Glomerular visceral epithelial cell (primary cell): Measurements from ENCODE around the gene CEACAM3.
"Not testable (repeated sequence)": the region's sequence is repeated elsewhere in the genome, so short reads cannot be mapped to it uniquely, and the experiment has no call there.

ENCODE experiments used
- DNase-seq: peaks from one replicate; pipeline ENCODE4 v3.0.0-alpha.2; 2016; ENCODE audit errors: extremely low spot score

Gene CEACAM3

DNA sequence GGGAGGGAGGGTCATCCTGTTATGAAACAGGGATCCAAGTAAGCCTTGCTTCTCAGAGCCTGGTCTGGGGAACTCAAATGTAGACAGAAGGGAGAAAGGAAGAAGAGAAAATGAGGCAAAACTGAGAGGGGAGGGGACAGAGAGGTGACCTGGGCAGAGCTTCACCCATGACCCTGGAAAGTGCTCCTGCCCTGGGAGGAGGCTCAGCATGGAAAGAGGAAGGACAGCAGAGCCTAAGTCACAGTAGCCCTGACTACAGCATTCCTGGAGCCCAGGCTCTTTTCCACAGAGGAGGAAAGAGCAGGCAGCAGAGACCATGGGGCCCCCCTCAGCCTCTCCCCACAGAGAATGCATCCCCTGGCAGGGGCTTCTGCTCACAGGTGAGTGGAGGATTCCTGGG lies at the start of gene CEACAM3:
CEACAM3 (plus strand) TSS at position 226 of the 400 bp plus-strand sequence; CDS start at position 317, 91 bp downstream.
- no peak for DNase-seq

DNA sequence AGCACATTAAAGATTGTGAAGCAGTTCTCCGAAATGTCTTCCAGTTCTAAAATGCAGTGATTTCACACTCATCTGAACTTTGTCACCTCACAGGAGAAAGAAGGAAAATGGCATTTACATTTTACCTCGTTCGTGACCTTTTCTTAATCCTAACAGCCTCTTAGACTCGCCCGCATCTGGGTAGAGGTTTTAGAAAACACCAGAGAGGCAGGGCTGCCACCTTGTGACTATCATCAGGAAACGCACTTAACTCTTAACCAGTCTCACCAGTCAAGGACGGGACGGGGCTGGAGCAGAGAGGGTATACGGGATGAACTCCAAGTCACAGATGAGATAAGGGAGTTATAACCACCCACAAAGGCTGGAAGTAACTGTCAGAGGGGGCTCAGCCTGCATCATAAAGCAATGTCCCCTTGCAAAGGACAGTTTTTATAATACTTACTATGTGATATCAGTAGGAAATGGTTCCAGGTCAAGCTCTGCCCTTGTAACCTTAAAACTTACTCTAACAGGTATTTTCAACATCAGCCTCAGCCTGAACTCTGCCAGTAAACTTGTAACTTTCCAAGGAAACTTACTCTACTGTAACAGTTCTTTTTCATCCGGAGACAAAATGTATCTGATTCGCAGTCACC lies 49.7 kb upstream of the CEACAM3 start:
- peak; percentile 52 for DNase-seq

DNA sequence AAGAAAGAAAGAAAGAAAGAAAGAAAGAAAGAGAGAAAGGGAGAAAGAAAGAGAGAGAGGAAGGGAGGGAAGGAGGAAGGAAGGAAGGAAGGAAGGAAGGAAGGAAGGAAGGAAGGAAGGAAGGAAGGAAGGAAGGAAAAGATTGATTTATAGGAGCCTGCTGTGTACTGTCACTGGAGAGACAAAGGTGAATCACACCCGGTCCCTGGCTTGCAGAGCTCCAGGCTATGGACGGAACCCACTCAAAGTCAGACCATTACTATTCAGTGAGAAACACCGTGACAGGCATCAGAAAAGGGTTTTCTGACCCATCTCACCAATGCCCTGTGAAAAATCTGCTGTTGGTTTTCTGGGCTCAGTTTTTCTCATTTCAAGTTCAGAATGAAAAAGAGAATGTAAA lies 48.4 kb upstream of the CEACAM3 start:
- DNase-seq = no peak

DNA sequence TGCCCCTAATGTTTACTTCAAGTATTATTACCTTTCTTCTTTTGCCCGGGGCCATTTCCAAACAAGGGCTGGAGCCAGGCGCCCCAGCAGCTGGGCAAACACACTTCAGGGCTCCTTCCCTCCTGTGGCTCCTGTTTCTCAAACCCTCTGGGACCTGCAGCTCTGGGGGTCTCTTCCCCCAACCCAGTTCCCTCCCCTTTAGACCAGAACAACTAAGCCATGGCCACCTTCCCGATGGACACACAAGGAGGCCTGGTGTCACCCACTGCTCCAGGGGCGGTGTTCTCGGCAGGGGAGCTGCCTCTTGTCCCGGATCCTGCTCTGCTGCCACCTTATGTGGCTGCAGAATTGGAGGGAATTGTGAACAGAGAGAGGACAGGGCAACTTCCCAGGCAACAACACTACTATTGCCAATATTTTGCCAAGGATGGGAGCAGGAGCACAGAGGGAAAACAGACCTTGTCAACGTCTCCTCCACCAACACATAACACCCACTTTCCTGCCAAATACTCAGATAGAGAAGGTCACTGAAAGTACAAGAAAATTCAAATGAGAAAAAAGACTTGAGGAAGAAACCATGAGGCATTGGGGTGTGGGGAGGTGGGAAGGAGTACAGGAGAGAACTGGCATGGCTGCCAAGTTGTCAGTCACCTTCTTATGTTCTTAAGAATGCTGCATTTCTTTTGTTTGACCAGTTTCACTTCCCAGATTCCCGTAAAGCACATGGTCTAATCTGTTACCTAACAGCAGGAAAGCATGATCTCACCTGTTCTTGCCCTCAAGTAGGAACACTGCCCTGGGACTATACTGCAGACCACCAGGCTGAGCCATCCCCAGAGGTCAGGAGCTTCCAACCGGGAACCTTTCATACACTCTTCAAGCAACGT lies 45.9 kb upstream of the CEACAM3 start:
- DNase-seq = not testable (repeated sequence)

DNA sequence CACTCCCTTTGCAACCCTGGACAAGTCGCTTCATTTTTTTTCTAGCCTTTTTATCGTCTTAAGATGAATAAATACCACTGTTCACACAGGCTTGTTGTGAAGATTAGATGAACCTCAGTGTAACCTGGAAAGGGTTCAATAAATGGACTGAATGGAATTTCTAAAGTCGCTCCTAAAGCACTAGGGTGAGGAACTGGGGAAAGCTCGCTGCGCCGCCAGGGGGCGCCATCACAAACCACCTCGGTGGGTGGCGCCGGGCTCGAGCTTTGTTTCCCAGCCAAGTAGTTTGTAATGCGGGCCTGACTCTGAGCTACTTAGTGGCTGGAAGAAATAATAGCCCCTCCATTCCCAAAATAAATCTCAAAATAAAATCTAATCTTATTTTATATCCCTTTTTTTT lies 43.2 kb upstream of the CEACAM3 start:
- DNase-seq = peak; percentile 31

DNA sequence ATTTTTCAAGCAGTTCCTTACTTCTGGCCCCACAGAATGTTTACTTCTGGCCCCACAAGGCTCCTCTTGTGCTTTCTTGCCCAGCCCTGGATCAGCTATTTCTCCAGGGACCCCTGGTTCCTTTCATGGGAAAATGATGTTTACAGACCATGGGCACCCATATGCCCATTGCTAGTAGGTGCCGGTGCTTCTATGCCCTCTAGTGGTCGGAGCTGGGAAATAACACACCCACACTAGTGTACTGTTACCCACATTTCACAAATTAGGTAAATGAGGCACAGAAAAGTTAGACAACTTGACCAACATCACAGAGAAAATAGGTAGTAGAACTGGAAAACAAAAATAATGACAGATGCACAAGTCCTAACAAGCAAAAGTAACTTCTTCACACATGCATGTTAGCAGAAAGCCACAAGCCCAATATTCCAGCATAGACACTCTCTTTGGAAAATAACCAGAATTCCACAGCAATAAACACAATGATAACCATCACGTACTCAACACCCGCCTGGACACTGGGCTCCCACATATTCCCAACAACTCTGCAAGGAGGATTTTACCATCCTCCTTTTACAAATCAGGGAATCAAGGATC lies 42.4 kb upstream of the CEACAM3 start:
- peak; percentile 48 for DNase-seq

DNA sequence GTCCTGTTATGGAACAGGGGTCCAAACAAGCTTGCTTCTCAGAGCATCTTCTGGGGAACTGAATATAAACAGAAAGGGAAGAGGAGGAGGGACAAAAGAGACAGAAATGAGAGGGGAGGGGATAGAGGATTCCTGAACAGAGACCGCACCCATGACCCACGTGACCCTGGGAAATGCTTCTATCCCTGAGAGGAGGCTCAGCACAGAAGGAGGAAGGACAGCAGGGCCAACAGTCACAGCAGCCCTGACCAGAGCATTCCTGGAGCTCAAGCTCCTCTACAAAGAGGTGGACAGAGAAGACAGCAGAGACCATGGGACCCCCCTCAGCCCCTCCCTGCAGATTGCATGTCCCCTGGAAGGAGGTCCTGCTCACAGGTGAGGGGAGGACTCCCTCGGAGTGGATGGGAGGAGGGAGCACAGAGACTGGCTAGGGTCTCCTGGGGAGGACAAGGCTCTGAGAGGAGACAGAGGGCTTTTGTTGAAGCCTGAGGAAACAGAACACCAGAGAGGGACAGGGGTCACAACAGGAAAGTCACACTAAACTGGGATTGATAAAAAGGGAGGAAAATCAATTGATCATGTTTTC lies 41.0 kb upstream of the CEACAM3 start, which contains the start of gene CEACAM6:
CEACAM6 (plus strand) TSS at position 203 of the 586 bp plus-strand sequence; CDS start at position 312, 109 bp downstream.
- DNase-seq = no peak

DNA sequence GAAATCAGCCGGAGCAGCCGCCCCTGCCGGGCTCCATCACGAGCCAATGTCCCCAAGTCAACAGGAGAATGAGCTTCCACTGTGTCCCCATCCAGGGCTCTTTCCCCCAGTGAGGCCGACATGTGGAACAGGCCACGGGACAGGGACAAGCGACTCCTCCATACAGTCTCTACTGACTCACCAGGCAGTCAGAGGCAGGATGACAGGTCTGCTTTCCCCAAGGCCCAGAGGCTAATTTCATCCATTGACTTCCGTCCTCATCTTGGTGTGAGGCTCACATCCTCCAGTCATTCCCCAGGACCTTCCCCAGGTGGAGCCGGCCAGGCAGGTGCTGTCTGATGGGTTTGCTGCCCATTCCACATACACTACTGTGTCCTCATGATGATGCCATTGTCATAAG lies 37.5 kb upstream of the CEACAM3 start:
- DNase-seq = no peak

DNA sequence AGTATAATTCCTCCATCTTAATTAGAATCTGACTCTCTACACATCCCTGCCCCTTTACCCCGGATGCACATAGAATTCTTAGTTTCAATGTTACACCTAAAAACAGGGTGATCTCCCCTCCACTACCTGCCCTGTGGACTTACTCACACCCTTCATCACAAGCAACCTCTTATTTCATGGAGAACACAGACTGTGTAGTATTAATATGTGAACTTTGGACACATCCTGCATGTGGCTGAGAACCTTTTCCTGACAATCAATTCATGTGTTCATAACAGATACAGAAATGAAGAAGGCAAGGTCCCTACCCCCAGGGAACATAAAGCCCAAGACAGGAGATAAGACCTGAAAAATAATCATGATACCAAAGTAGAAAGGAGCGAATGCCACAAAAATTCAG lies 29.3 kb upstream of the CEACAM3 start:
- no peak for DNase-seq

DNA sequence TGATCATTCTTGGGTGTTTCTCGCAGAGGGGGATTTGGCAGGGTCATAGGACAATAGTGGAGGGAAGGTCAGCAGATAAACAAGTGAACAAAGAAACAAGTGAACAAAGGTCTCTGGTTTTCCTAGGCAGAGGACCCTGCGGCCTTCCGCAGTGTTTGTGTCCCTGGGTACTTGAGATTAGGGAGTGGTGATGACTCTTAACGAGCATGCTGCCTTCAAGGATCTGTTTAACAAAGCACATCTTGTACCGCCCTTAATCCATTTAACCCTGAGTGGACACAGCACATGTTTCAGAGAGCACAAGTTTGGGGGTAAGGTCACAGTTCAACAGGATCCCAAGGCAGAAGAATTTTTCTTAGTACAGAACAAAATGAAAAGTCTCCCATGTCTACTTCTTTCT lies 28.3 kb upstream of the CEACAM3 start:
- not testable (repeated sequence) for DNase-seq

DNA sequence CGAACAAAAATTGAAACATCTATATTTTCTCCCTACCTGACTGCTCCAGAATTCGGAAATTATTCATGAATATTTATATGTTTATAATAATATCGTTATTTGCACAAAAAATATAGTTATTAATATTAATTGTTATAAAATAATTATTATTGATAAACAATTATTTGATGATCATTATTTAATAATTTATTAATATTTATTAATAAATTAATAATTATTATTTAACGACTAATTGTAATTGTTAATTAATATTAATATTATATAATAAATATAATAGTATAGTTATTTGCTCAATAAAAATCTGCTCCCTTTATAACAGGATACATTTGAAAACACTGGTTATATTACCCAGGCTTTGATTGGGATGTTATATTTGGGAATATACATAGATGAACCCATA lies 26.8 kb upstream of the CEACAM3 start:
- no peak for DNase-seq

DNA sequence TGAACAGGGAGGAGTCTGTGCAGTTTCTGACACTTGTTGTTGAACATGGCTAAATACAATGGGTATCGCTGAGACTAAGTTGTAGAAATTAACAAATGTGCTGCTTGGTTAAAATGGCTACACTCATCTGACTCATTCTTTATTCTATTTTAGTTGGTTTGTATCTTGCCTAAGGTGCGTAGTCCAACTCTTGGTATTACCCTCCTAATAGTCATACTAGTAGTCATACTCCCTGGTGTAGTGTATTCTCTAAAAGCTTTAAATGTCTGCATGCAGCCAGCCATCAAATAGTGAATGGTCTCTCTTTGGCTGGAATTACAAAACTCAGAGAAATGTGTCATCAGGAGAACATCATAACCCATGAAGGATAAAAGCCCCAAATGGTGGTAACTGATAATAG lies 25.0 kb upstream of the CEACAM3 start:
- DNase-seq = no peak

DNA sequence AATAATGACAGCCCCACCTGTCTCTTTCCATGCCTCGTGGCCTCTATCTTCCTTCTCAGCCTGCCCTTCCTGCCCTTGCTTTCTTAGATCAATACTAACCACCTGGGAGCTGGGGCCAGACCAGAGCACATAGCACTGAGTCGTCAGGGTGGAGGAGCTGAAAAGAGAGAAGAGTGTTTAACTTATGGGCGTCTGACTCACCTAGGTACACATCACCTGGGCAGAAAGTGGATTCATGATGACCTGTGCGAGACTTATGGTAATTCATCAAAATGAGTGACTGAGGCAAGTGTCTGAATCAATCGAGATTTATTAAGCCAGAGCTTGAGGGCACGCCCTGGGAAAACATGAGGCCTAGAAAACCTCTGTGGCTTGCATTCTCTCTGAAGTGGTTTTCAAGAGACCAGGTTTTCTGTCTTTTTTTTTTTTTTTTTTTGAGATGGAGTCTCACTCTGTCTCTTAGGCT lies 21.8 kb upstream of the CEACAM3 start:
- no peak for DNase-seq

DNA sequence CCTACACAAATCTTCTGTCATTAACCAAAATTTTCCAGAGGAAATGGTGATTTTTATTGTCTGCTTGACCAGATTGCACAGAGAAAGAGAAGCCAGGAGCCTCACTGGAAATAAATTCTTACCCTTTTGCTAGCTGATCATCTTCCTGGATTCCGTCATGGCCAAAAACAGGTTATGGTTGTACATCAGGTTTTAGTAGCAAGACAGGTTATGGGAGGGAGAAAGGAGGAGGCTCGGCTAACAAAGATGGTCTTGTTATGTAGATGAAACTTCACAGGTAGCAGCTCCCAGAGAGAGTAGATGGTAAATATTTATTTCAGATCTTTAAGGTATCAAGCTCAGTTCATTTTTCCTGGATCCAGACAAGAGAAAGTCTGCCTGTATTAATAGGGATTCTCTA lies 19.7 kb upstream of the CEACAM3 start:
- DNase-seq = no peak

DNA sequence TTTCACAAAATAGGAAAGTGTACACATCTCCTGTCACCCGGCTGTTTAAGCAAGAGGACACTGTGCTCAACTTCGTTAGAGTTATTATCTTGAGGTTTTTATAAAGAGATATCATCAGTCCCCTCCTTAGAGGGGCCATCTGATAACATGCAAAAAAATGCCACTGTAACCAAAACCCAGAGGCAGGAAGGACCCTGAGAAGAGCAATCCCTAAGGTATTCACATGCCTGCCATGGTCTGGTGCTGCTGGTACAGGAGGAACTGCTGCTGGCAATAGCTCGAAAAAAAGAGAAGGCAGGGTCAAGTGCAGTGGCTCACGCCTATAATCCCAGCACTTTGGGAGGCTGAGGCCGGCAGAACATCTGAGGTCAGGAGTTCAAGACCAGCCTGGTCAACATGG lies 12.8 kb upstream of the CEACAM3 start:
- no peak for DNase-seq

DNA sequence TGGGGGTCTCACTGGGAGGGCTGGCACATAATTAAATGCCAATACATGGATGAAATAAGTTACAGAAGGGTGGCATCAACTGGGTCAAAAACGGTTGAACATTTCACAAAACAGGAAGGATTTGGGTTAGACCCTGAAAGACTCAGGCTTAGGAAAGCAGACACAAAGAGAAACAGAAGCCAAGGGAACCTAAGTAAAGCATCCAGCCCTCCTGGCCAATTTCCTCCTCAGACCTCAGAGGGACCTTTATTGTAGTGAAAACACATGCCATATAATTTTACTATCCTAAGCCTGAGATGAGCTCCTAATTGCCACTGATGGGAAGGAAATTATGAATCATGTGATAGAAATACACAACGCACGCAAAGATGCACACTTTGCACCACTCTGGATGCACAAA lies 12.1 kb upstream of the CEACAM3 start:
- DNase-seq = no peak

DNA sequence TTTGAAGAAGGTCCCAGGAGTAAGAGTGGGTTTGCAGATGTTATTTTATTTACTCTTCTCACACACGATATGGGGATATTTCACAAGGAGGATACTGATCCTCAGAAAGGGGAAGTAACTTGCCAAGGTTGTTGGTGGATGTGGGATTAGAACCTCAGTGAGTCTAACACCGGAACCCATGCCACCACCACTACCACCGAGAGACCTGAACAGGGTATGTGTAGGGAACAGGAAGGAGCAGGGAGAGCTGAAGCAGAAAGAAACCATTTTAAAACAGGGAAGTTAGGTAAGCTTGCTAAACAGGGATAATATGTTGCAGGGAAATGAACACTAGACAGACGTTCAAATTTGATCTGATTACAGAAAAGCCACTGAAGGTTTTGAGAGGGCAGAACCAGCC lies 11.6 kb upstream of the CEACAM3 start:
- no peak for DNase-seq

DNA sequence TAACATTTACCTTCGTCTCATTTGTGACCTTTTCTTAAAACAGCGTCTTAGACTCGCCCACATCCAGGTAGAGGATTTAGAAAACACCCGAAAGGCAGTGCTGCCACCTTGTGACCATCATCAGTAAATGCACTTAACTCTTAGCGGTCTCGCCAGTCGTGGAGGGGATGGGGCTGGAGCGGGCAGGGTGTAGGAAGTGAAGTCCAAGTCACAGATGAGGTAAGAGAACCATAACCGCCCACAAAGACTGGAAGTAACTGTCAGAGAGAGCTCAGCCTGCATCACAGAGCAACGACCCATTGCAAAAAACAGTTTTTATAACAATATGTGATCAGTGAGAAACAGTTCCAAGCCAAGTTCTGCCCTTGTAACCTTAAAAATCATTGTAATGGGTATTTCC lies 10.7 kb upstream of the CEACAM3 start:
- DNase-seq = peak; percentile 72

DNA sequence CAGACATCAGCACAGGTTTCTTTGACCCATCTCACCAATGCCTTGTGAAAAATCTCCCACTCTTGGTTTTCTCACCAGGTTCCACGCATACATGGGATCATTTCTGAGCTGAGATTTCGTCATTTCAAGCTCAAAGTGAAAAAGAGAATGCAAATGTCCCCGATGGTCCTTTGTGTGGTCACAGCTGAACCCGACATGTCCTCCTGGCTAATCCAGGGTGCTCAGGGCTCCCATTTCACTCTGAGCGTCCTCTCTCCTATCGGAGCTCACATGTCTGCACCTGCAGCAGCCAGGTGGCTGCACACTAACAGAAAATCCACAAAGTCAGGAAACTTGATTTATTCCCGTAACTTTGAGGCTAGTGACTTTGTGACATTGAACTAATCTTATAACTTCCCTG lies 9.3 kb upstream of the CEACAM3 start:
- no peak for DNase-seq

DNA sequence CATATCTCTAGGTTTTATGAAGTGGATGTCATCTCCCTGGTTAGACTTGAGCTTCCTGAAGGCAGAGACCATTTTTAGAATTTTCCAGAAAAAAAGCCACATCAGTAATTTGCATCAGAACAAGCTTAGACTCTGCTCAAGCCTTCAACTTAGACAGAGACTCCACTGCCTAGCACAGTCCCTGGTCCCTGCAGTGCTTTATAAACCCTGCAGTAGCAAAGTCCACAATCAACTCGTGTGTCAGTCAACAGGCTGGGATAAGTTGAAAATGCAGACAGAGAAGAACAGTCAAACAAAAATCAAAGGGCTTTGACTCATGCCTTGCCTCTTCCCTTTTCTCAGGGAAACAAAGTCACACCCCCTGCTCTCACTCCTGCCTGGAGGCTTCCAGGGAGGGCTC lies 7.9 kb upstream of the CEACAM3 start:
- DNase-seq = not testable (repeated sequence)

DNA sequence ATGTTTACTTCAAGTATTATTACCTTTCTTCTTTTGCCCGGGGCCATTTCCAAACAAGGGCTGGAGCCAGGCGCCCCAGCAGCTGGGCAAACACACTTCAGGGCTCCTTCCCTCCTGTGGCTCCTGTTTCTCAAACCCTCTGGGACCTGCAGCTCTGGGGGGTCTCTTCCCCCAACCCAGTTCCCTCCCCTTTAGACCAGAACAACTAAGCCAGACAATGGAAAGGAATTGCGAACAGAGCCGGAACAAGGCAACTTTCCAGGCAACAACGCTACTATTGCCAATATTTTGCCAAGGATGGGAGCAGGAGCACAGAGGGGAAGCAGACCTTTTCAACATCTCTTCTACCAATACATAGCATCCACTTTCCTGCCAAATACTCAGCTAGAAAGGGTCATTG lies 7.3 kb upstream of the CEACAM3 start:
- not testable (repeated sequence) for DNase-seq
